Lower leg skin (tissue), 3 donors: ENCODE measurements around the gene CA12.

Experiments
- POLR2A ChIP-seq, 2 donors: fragments of 450-650 bp; IDR thresholded peaks; one replicate each; pipeline ENCODE4 v1.6.1; 2016 to 2017; ENCODE audit warnings: antibody characterized with exemption in 2 of 2, mild to moderate bottlenecking in 1 of 2, moderate library complexity in 1 of 2
- TF ChIP-seq, protein P1 (sequence below), 3 donors: fragments of 450-650 bp; IDR thresholded peaks; one replicate each; pipeline ENCODE4 v1.5.1; 2016; ENCODE audit warnings: antibody characterized with exemption in 3 of 3, mild to moderate bottlenecking in 3 of 3, moderate library complexity in 2 of 3

DNA sequence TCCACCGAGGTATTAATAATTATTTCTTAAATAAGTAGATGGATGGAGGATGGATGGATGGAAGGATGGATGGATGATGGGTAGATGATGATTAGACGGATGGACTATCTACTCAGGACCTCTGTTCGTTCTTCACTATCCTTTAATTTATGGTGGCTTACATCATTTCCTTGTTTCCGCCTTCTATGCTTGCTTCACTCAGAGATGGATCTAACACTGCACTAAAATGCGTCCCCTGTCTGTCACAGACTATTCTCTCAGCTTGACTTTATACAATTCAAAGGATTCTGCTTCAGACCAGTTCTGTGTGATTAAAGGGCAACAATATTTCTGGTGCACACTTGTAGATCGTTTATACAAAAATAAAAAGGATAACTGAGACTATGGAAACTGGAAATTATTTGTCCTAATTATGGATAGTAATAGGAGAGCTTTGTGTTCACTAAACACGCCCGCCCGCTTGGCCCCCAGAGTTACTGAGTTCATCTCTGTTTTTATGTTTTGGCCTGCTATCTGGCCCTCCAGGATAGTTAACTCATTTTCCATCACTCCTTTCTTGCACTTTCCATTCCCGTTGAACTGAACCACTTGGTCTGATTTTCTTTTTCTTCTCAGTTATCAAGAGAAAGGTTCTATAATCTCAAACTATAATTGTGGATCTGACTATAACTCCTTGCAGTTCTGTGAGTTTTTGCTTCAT lies 41.4 kb upstream of the CA12 start:
- TF ChIP-seq, protein P1, sequence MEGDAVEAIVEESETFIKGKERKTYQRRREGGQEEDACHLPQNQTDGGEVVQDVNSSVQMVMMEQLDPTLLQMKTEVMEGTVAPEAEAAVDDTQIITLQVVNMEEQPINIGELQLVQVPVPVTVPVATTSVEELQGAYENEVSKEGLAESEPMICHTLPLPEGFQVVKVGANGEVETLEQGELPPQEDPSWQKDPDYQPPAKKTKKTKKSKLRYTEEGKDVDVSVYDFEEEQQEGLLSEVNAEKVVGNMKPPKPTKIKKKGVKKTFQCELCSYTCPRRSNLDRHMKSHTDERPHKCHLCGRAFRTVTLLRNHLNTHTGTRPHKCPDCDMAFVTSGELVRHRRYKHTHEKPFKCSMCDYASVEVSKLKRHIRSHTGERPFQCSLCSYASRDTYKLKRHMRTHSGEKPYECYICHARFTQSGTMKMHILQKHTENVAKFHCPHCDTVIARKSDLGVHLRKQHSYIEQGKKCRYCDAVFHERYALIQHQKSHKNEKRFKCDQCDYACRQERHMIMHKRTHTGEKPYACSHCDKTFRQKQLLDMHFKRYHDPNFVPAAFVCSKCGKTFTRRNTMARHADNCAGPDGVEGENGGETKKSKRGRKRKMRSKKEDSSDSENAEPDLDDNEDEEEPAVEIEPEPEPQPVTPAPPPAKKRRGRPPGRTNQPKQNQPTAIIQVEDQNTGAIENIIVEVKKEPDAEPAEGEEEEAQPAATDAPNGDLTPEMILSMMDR (IDR thresholded peaks at IDR 0.05), result no peak
- TF ChIP-seq POLR2A (IDR thresholded peaks at IDR 0.05), result no peak
